GM12864 (cell line): Measurements from ENCODE around the gene ZYG11B.

ENCODE experiments used
- DNase-seq: peaks from one replicate; pipeline ENCODE4 v3.0.0-alpha.2; 2011; ENCODE audit warnings: low read depth
- H3K4me3 ChIP-seq: 2 replicates; pipeline ENCODE4 v1.5.1; 2011; ENCODE audit warnings: mild to moderate bottlenecking, low read depth, low read length, control low read depth
- CTCF ChIP-seq: IDR thresholded peaks from 2 replicates; pipeline ENCODE4 v1.5.1; 2011; ENCODE audit warnings: low read depth, mild to moderate bottlenecking, moderate library complexity, low read length, control low read depth, inconsistent platforms; ENCODE audit errors: missing control alignments

The ZYG11B gene

GRCh38 chr1:52693843-52694242 is 32.4 kb upstream of the ZYG11B start:
- DNase-seq, result no peak
- TF ChIP-seq CTCF, result no peak
- no peak overlapping the region for H3K4me3 ChIP-seq

GRCh38 chr1:52695627-52696026 is 30.6 kb upstream of the ZYG11B start:
- TF ChIP-seq CTCF, result no peak
- DNase-seq, result no peak
- H3K4me3 ChIP-seq, result no peak overlapping the region

GRCh38 chr1:52697795-52698674 is 28.2 kb upstream of the ZYG11B start, which contains the start of gene COA7:
TSS of gene COA7 (minus strand) at chr1:52698347. CDS start at chr1:52698326, 21 bp downstream.
- peak within 1 kb of the TSS; percentile 71 for H3K4me3 ChIP-seq
- DNase-seq, result peak; percentile 24
- no peak for TF ChIP-seq CTCF

GRCh38 chr1:52702886-52703787 is 23.1 kb upstream of the ZYG11B start:
- no peak for TF ChIP-seq CTCF
- peak; percentile 92 for DNase-seq
- H3K4me3 ChIP-seq, result peak overlapping the region; percentile 67

GRCh38 chr1:52706136-52706670 is 20.1 kb upstream of the ZYG11B start:
- no peak for DNase-seq
- TF ChIP-seq CTCF, result no peak
- no peak overlapping the region for H3K4me3 ChIP-seq

GRCh38 chr1:52706941-52707926 is 19.0 kb upstream of the ZYG11B start:
- no peak for DNase-seq
- H3K4me3 ChIP-seq, result no peak overlapping the region
- no peak for TF ChIP-seq CTCF
